Gastrocnemius medialis (tissue), 4 donors: ENCODE data around the gene PRKG1.

Experiments used
- POLR2A ChIP-seq, 2 donors: fragments of 450-650 bp; IDR thresholded peaks; one replicate each; pipeline ENCODE4 v1.6.1; 2017; ENCODE audit warnings: antibody characterized with exemption in 2 of 2, mild to moderate bottlenecking in 2 of 2, moderate library complexity in 2 of 2
- TF ChIP-seq, protein P1 (sequence below), 5 experiments: fragments of 450-650 bp in 3 of 5; fragments of 200-600 bp in 2 of 5; sonication (generic) in 2 of 5; IDR thresholded peaks in 4 of 5; conservative IDR thresholded peaks in 1 of 5; 1 replicate in 4 of 5; 2 replicates in 1 of 5; pipeline ENCODE4 v1.5.1; 2016 to 2019; ENCODE audit warnings: antibody characterized with exemption in 5 of 5, mild to moderate bottlenecking in 3 of 5, moderate library complexity in 3 of 5

DNA sequence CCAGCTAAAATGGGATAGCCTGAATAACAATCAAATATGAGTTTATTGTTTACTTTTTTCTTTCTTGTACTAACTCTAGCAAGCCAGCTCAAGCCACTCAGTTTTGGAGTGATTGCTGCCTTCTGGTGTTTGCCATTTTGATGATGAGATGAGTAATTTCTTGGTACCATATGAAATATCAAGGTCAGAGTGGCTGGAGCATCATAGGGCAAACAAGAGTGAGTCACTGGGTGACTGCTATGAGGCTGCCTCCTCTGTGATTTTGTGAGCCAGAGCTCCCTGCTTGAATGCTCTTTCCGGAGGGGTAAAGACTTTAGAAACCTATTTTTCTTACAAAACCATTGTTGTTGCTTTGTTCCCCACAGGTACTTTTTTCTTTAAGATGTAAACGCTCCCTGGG is 295.6 kb downstream of the PRKG1 start:
- TF ChIP-seq POLR2A (IDR thresholded peaks at IDR 0.05) = no peak
- TF ChIP-seq, protein P1, sequence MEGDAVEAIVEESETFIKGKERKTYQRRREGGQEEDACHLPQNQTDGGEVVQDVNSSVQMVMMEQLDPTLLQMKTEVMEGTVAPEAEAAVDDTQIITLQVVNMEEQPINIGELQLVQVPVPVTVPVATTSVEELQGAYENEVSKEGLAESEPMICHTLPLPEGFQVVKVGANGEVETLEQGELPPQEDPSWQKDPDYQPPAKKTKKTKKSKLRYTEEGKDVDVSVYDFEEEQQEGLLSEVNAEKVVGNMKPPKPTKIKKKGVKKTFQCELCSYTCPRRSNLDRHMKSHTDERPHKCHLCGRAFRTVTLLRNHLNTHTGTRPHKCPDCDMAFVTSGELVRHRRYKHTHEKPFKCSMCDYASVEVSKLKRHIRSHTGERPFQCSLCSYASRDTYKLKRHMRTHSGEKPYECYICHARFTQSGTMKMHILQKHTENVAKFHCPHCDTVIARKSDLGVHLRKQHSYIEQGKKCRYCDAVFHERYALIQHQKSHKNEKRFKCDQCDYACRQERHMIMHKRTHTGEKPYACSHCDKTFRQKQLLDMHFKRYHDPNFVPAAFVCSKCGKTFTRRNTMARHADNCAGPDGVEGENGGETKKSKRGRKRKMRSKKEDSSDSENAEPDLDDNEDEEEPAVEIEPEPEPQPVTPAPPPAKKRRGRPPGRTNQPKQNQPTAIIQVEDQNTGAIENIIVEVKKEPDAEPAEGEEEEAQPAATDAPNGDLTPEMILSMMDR (IDR thresholded peaks at IDR 0.05 in 4 of 5, conservative IDR thresholded peaks at IDR 0.05 in 1 of 5) = no peak
